A549 (cell line): ENCODE results near the gene PRAMEF18. TPM values are rescaled to one million over a fixed set of nuclear protein-coding genes. Genes with fewer than 3 reads are reported as not detected.
"Not testable (repeated sequence)": the region's sequence is repeated elsewhere in the genome, so short reads cannot be mapped to it uniquely, and the experiment has no call there.

Source experiments
- ATAC-seq, 2 experiments: fragments of 200-7000 bp in 1 of 2; fragments of >200 bp in 1 of 2; cut with Nextera tagmentation in 1 of 2; cut with Tn5 transposase in 1 of 2; 3 replicates each; pipeline versions ENCODE4 v1.8.0 to v1.9.1; 2018 to 2020; ENCODE audit warnings: mild to moderate bottlenecking in 1 of 2, moderate library complexity in 1 of 2
- CTCF ChIA-PET: fragments of 300-600 bp; sonication (Branson Sonifier 250); formaldehyde crosslinking; extraction: SDS; loops from one replicate; lab custom pipeline; 2021; ENCODE audit warnings: antibody characterized with exemption, inconsistent platforms; lab: Yijun Ruan, JAX
- POLR2A ChIA-PET: fragments of 350-600 bp; formaldehyde crosslinking; extraction: SDS; loops from one replicate; lab custom pipeline; 2021; ENCODE audit warnings: antibody characterized with exemption, inconsistent platforms; lab: Yijun Ruan, JAX
- DNase-seq, 2 experiments: peaks; one replicate each; pipeline versions ENCODE4 v3.0.0 to v3.0.0-alpha.2; 2011 to 2016; ENCODE audit warnings: low read depth in 1 of 2, low spot score in 1 of 2
- FAIRE-seq: peaks from 2 replicates; lab custom pipeline; 2011; peaks lifted over from hg19 to GRCh38; lab: Jason Lieb, UNC
- H3K27ac ChIP-seq, 2 experiments: fragments of >200 bp; sonication (Bioruptor Twin); formaldehyde crosslinking; 3 replicates each; pipeline ENCODE4 v1.5.1; 2016 to 2017
- H3K4me1 ChIP-seq: fragments of >200 bp; sonication (Bioruptor Twin); formaldehyde crosslinking; 3 replicates; pipeline ENCODE4 v1.6.1; 2016
- H3K4me2 ChIP-seq: fragments of >200 bp; sonication (Bioruptor Twin); formaldehyde crosslinking; 3 replicates; pipeline ENCODE4 v1.6.1; 2016
- H3K4me3 ChIP-seq: fragments of >200 bp; sonication (Bioruptor Twin); formaldehyde crosslinking; 3 replicates; pipeline ENCODE4 v1.5.1; 2016
- H3K9me3 ChIP-seq: fragments of >200 bp; sonication (Bioruptor Twin); formaldehyde crosslinking; 3 replicates; pipeline ENCODE4 v1.6.1; 2016
- WGBS: methylation state at CpG from one replicate; pipeline ENCODE4 v1.1.6; 2017; ENCODE audit errors: missing lambda C conversion rate; 5-methylcytosine and 5-hydroxymethylcytosine counted together
- polyA minus RNA-seq: library from RNA; depleted of rRNA, polyadenylated mRNA; stranded (reverse); fragments of >200 nt; gene quantifications from 2 replicates; pipeline ENCODE4 v1.2.3, GENCODE V29; 2011; rRNA and poly(A)+ RNA removed
- polyA plus RNA-seq, 4 experiments: library from polyadenylated mRNA; depleted of rRNA in 3 of 4; stranded (reverse); fragments of >200 nt; fragmentation: RNase III in 1 of 4; extraction: RNeasy Plus Mini Kit Qiagen cat#74134 plus additional on column Dnase treatment in 1 of 4; gene quantifications; 2 replicates in 3 of 4; 3 replicates in 1 of 4; pipeline ENCODE4 v1.2.3, GENCODE V29; 2011 to 2017

The PRAMEF18 gene
- not detected in 2 replicates for polyA plus RNA-seq (2011; rRNA removed)
- polyA plus RNA-seq (2012; cell fraction: cytosol; rRNA removed) = not detected in 2 replicates
- not detected in 2 replicates for polyA plus RNA-seq (2012; cell fraction: nucleus; rRNA removed)
- not detected in 3 replicates for polyA plus RNA-seq (2017; fragmentation: RNase III; extraction: RNeasy Plus Mini Kit Qiagen cat#74134 plus additional on column Dnase treatment)
- not detected in 2 replicates for polyA minus RNA-seq

GRCh38 chr1:13225675-13226204, at the start of gene PRAMEF18:
Gene PRAMEF18, minus strand, starts transcription at chr1:13226154. Its CDS starts 48 bp downstream, at chr1:13226106.
- DNase-seq = not testable (repeated sequence)

GRCh38 chr1:13265124-13265523, 39.2 kb upstream of the PRAMEF18 start:
- 0% methylated on average over 2 of the region's 3 CpGs for WGBS
- FAIRE-seq = not testable (repeated sequence)
- ATAC-seq = peak; percentile 62 to 80; a peak in 5 of 6 replicates

More at GRCh38 chr1:13225675-13226204, at the start of gene PRAMEF18:
- H3K4me1 ChIP-seq, ATAC-seq, H3K9me3 ChIP-seq, H3K4me3 ChIP-seq, H3K27ac ChIP-seq, H3K4me2 ChIP-seq, FAIRE-seq, POLR2A ChIA-PET, CTCF ChIA-PET: not testable (repeated sequence)
- WGBS = 0% methylated on average over 7 of the region's 9 CpGs

GRCh38 chr1:13253898-13254297, 27.9 kb upstream of the PRAMEF18 start, which contains the start of gene PRAMEF5:
Gene PRAMEF5, plus strand, starts transcription at chr1:13254198. Its CDS starts 5,071 bp downstream, at chr1:13259269.
- H3K27ac ChIP-seq, H3K9me3 ChIP-seq, H3K4me2 ChIP-seq, DNase-seq, H3K4me1 ChIP-seq, POLR2A ChIA-PET, H3K4me3 ChIP-seq, CTCF ChIA-PET, ATAC-seq, FAIRE-seq: not testable (repeated sequence)
- WGBS = no CpG with 5 or more reads among the region's 5 CpGs

More at GRCh38 chr1:13265124-13265523, 39.2 kb upstream of the PRAMEF18 start:
- DNase-seq, H3K4me1 ChIP-seq, CTCF ChIA-PET, H3K4me2 ChIP-seq, H3K9me3 ChIP-seq, POLR2A ChIA-PET, H3K4me3 ChIP-seq, H3K27ac ChIP-seq: not testable (repeated sequence)

GRCh38 chr1:13247122-13247521, 21.2 kb upstream of the PRAMEF18 start:
- CTCF ChIA-PET, POLR2A ChIA-PET, DNase-seq, H3K4me3 ChIP-seq, FAIRE-seq, H3K4me2 ChIP-seq, H3K27ac ChIP-seq, H3K4me1 ChIP-seq, H3K9me3 ChIP-seq: not testable (repeated sequence)
- WGBS = 20% methylated on average over 6 of the region's 7 CpGs
- 0 out of 6 replicates have a peak, but pooled peaks of 1 of the 2 experiments have one; percentile 24 for ATAC-seq

GRCh38 chr1:13246554-13246871, 20.6 kb upstream of the PRAMEF18 start:
- DNase-seq, ATAC-seq, CTCF ChIA-PET, POLR2A ChIA-PET, FAIRE-seq, H3K4me2 ChIP-seq, H3K27ac ChIP-seq, H3K9me3 ChIP-seq, H3K4me3 ChIP-seq, H3K4me1 ChIP-seq: not testable (repeated sequence)
- 16% methylated on average over 2 of the region's 2 CpGs for WGBS

GRCh38 chr1:13245841-13246553, 20.0 kb upstream of the PRAMEF18 start:
- CTCF ChIA-PET, H3K4me2 ChIP-seq, H3K4me3 ChIP-seq, ATAC-seq, POLR2A ChIA-PET, H3K4me1 ChIP-seq, FAIRE-seq, DNase-seq, H3K27ac ChIP-seq, H3K9me3 ChIP-seq: not testable (repeated sequence)
- WGBS = 0% methylated on average over 5 of the region's 5 CpGs

GRCh38 chr1:13243536-13244263, 17.7 kb upstream of the PRAMEF18 start:
- not testable (repeated sequence) for FAIRE-seq

GRCh38 chr1:13239633-13240032, 13.7 kb upstream of the PRAMEF18 start:
- ATAC-seq, H3K4me2 ChIP-seq, POLR2A ChIA-PET, H3K4me3 ChIP-seq, H3K27ac ChIP-seq, CTCF ChIA-PET, H3K4me1 ChIP-seq, DNase-seq, FAIRE-seq, H3K9me3 ChIP-seq: not testable (repeated sequence)
- WGBS = 46% methylated on average over 4 of the region's 4 CpGs

More at GRCh38 chr1:13243536-13244263, 17.7 kb upstream of the PRAMEF18 start:
- ATAC-seq, H3K4me2 ChIP-seq, H3K27ac ChIP-seq, POLR2A ChIA-PET, H3K4me1 ChIP-seq, H3K9me3 ChIP-seq, H3K4me3 ChIP-seq, DNase-seq: not testable (repeated sequence)
- CTCF ChIA-PET = interaction anchor here (0.6 to 1.1 kb wide), 2 partner anchors 16 to 716 kb away, joined by 3 read pairs; no protein-coding TSS in a partner anchor
- 9% methylated on average over 9 of the region's 9 CpGs for WGBS

- H3K27ac ChIP-seq, ATAC-seq, H3K9me3 ChIP-seq, H3K4me3 ChIP-seq, DNase-seq, POLR2A ChIA-PET, CTCF ChIA-PET, FAIRE-seq, H3K4me2 ChIP-seq, H3K4me1 ChIP-seq: not testable (repeated sequence)
- 7% methylated on average over 4 of the region's 4 CpGs for WGBS
These were observed 11.6 kb upstream of the PRAMEF18 start for GRCh38 chr1:13237572-13237971.

GRCh38 chr1:13234057-13234456, 8.1 kb upstream of the PRAMEF18 start:
- H3K4me3 ChIP-seq, POLR2A ChIA-PET, CTCF ChIA-PET, FAIRE-seq, H3K9me3 ChIP-seq, ATAC-seq, H3K4me2 ChIP-seq, H3K4me1 ChIP-seq, H3K27ac ChIP-seq, DNase-seq: not testable (repeated sequence)
- WGBS = 0% methylated on average over 1 of the region's 1 CpG
